ENCODE results near the gene GPR17.

DNA sequence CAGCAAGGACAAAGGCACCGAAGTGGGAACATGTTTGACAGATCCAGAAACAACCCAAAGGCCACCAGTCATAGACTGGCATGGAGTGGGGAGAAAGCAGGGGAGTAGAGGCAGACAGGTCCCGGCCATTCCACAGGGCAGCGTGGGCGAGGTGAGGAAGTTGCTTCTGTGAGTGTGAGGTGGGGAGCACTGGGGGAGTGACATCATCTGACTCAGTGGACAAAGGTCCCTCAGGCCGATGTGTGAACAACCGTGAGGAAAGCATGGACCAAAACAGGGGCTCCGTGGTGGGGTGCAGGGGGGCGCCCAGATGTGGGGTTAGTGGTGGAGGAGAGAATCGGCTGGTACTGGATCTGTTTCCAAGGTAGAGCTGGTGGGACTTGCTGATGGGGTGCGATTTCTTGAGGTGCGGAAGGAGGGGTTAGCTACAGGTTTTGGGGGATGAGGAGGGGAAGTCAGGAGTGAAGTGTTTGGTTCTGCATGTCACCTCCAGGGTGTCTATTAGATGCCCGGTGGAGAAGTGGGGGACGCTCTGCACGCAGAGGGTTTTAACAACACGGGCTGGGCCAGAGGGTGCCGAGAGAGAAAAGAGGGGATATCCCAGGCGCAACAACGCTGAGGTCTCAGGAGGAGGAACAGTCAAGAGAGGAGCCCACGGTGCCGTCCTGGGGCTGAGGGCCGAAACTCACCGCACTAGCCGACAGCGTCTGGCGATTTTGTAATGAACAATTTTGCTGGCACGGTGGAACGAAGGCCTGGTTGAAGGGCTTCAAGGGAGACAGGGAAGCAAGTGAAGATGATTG, 52.8 kb downstream of the GPR17 start:
- TF ChIP-seq, protein P1, sequence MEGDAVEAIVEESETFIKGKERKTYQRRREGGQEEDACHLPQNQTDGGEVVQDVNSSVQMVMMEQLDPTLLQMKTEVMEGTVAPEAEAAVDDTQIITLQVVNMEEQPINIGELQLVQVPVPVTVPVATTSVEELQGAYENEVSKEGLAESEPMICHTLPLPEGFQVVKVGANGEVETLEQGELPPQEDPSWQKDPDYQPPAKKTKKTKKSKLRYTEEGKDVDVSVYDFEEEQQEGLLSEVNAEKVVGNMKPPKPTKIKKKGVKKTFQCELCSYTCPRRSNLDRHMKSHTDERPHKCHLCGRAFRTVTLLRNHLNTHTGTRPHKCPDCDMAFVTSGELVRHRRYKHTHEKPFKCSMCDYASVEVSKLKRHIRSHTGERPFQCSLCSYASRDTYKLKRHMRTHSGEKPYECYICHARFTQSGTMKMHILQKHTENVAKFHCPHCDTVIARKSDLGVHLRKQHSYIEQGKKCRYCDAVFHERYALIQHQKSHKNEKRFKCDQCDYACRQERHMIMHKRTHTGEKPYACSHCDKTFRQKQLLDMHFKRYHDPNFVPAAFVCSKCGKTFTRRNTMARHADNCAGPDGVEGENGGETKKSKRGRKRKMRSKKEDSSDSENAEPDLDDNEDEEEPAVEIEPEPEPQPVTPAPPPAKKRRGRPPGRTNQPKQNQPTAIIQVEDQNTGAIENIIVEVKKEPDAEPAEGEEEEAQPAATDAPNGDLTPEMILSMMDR (IDR thresholded peaks at IDR 0.05): no peak
- no peak for TF ChIP-seq EZH2 (IDR thresholded peaks at IDR 0.05; ENCODE audit: borderline replicate concordance, insufficient read depth, low read depth, low read length, poor library complexity, severe bottlenecking)

All from B cell (primary cell).